ENCODE measurements around the gene CDKN3.
"Not testable (repeated sequence)": the region's sequence is repeated elsewhere in the genome, so short reads cannot be mapped to it uniquely, and the experiment has no call there.

The CDKN3 gene

DNA sequence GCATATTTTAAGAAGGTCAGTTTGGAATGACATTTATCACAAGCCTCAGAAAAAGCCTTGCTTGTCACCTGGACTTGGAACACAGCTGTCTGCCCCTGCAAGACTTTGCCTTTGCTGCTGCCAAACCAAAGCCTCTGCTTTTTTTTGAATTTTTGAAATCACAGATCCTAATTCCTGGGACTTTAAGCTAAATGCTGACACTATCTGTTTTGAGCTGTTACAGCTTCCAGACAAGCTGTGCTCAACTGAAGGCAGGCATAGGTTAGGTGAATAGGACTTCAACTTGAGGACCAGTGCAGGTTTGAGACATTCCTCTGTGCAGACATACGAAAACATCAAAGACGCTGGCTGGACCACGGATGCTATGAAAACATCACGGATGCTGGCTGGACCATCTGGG lies 11.3 kb upstream of the CDKN3 start:
- peaks cover 4 to 22% of the 10 kb centered on the region in 2 donors for H3K27me3 Mint-ChIP-seq
- no peak overlapping the region for H3K27ac Mint-ChIP-seq
- H3K9me3 Mint-ChIP-seq: peaks cover 0 to 3% of the 10 kb centered on the region in 2 donors
- H3K4me3 Mint-ChIP-seq: no peak overlapping the region
- no peaks in the 10 kb centered on the region for H3K4me1 Mint-ChIP-seq
- ATAC-seq (replicated peaks) (no peak), DNase-seq (no peak)
- H3K36me3 Mint-ChIP-seq: no peaks in the 10 kb centered on the region

DNA sequence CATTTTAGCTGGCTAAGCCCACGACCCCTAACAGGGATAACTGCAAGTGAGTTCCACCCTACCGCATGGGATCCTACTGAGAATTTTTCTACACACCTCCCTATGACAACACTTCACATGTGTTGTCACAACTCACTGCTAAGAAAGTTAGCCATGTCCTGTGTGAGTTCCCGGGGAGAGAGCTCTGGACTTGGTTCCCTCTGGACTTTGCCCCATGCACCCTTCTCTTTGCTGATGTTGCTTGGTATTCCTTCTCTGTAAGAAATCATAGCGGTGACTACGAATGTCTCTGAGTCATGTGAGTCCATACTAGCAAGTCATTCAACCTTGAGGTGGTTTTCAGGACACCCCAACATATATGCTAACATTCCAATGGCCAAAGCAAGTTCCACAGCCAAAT lies 9.5 kb upstream of the CDKN3 start:
- no peak for ATAC-seq (replicated peaks)
- Mint-ChIP-seq H3K27me3 (peaks cover 4 to 27% of the 10 kb centered on the region in 2 donors), H3K4me3 (no peak overlapping the region)

DNA sequence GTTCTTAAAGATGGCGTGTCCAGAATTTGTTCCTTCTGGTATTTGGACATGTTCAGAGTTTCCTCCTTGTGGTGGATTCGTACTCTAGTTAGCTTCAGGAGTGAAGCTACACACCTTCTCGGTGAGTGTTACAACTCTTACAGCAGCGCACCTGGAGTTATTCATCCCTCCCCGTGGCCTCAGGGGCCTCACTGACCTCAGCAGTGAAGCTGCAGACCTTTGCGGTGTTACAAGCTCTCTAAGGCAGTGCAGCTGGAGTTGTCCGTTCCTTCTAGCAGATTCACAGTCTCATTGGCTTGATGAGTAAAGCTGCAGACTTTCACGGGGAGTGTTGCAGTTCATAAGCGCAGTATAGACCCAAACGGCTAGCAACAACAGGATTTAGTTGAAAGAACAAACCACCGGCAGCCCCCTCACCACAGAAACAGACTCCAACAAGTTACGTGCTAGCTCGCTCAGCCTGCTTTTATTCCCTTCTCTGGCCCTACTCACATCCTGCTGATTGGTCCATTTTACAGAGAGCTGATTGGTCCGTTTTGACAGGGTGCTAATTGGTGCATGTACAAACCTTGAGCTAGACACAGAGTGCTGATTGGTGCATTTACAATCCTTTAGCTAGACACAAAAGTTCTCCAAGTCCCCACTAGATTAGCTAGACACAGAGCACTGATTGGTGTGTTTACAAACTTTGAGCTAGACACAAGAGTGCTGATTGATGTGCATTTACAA lies 4.5 kb upstream of the CDKN3 start:
- H3K36me3 Mint-ChIP-seq: no peaks in the 10 kb centered on the region
- H3K9me3 Mint-ChIP-seq: no peaks in the 10 kb centered on the region
- peaks cover 4 to 22% of the 10 kb centered on the region in 2 donors for H3K27me3 Mint-ChIP-seq
- DNase-seq: no peak
- no peak for ATAC-seq (replicated peaks)
- H3K27ac Mint-ChIP-seq: no peak overlapping the region
- H3K4me3 Mint-ChIP-seq: no peak overlapping the region
- peaks cover 2 to 4% of the 10 kb centered on the region in 2 donors for H3K4me1 Mint-ChIP-seq

More for the DNA sequence above, 9.5 kb upstream of the CDKN3 start:
- no peak for DNase-seq
- H3K36me3 Mint-ChIP-seq: no peaks in the 10 kb centered on the region
- H3K9me3 Mint-ChIP-seq: no peaks in the 10 kb centered on the region
- no peak overlapping the region for H3K27ac Mint-ChIP-seq
- H3K4me1 Mint-ChIP-seq: no peaks in the 10 kb centered on the region

DNA sequence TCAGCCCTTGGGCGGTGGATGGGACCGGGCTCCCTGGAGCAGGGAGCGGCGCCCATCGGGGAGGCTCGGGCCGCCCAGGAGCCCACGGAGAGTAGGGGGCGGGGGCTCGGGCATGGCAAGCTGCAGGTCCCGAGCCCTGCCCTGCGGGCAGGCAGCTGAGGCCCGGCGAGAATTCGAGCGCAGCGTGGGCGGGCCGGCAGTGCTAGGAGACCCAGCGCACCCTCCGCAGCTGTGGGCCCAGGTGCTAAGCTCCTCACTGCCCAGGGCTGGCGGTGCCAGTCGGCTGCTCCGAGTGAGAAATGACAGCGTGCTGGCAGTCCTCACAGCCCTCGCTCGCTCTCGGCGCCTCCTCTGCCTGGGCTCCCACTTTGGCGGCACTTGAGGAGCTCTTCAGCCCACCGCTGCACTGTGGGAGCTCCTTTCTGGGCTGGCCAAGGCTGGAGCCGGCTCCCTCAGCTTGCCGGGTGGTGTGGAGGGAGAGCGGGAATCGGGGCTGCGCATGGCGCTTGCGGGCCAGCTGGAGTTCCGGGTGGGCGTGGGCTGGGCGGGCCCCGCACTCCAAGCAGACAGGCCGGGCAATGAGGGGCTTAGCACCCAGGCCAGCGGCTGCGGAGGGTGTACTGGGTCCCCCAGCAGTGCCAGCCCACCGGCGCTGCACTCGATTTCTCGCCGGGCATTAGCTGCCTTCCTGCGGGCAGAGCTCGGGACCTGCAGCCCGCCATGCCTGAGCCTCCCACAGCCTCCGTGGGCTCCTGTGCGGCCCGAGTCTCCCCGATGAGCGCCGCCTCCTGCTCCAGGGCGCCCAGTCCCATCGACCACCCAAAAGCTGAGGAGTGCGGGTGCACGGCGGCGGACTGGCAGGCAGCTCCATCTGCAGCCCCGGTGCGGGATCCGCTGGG lies 3.6 kb upstream of the CDKN3 start:
- not testable (repeated sequence) for DNase-seq; H3K27ac Mint-ChIP-seq; H3K4me3 Mint-ChIP-seq; H3K36me3 Mint-ChIP-seq; H3K9me3 Mint-ChIP-seq; ATAC-seq (replicated peaks); H3K4me1 Mint-ChIP-seq
- H3K27me3 Mint-ChIP-seq: peaks cover 0 to 14% of the 10 kb centered on the region in 2 donors

DNA sequence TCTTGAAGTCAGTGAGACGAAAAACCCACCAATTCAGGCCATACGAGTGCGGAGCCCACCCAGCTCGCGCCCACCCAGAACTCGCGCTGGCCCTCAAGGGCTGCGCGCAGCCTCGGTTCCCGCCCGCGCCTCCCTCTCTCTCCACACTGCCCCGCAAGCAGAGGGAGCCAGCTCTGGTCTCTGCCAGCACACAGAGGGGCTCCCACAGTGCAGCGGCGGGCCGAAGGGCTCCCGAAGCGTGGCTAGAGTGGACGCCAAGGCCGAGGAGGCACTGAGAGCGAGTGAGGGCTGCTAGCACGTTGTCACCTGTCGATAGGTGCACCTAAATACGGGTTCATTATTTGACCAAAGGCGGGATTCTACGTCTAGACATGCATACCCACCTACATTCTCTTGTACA lies 2.2 kb upstream of the CDKN3 start:
- Mint-ChIP-seq H3K4me1 (peaks cover 4 to 9% of the 10 kb centered on the region in 2 donors), H3K27me3 (peaks cover 0 to 7% of the 10 kb centered on the region in 2 donors), H3K27ac (no peak overlapping the region), H3K9me3 (no peaks in the 10 kb centered on the region), H3K36me3 (no peaks in the 10 kb centered on the region), H3K4me3 (no peak overlapping the region)
- ATAC-seq (replicated peaks) (no peak), DNase-seq (no peak)

DNA sequence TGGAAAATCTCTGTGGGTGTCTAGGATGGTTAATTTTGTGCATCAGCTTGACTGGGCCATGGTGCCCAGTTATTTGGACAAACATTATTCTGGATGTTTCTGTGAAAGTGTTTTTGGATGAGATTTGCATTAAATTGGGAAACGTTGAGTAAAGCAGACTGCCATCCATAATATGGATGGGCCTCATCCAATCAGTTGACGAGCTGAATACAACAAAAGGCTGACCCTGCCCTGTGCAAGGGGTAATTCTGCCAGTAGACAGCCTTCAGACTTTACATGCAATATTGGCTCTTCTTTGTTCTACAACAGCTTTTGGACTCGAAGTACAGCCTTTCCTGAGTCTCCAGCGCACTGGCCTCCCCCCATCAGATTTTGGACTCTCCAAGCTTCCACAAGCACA lies 1.5 kb upstream of the CDKN3 start:
- no peak for ATAC-seq (replicated peaks)
- H3K4me1 Mint-ChIP-seq: peaks cover 4 to 9% of the 10 kb centered on the region in 2 donors

DNA sequence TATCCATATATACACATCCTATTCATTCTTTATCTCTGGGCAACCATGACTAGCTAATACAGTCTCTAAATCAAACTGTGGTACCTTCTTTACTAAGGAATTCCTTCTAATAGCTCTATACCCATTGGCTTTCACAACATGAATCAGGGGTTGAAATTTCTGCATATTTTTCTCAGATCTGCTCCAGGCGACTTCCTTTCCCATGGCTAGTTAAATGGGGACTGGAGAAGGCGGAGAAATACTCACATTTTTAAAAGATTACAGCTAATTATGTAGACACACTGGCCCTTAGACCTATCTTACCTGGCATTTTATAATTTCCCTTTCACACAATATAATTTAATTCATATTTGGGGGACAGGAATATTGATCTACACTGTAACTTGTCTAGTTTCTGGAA lies 1.1 kb upstream of the CDKN3 start:
- H3K9me3 Mint-ChIP-seq: no peaks in the 10 kb centered on the region
- H3K27me3 Mint-ChIP-seq: peaks cover 0 to 4% of the 10 kb centered on the region in 2 donors
- DNase-seq (no peak), ATAC-seq (replicated peaks) (no peak)
- H3K27ac Mint-ChIP-seq: no peak overlapping the region
- H3K4me1 Mint-ChIP-seq: peaks cover 4 to 9% of the 10 kb centered on the region in 2 donors
- H3K4me3 Mint-ChIP-seq: no peak overlapping the region
- H3K36me3 Mint-ChIP-seq: no peaks in the 10 kb centered on the region

More for the DNA sequence above, 1.5 kb upstream of the CDKN3 start:
- Mint-ChIP-seq H3K9me3 (no peaks in the 10 kb centered on the region), H3K36me3 (no peaks in the 10 kb centered on the region), H3K27ac (no peak overlapping the region), H3K27me3 (peaks cover 0 to 7% of the 10 kb centered on the region in 2 donors), H3K4me3 (no peak overlapping the region)
- no peak for DNase-seq

DNA sequence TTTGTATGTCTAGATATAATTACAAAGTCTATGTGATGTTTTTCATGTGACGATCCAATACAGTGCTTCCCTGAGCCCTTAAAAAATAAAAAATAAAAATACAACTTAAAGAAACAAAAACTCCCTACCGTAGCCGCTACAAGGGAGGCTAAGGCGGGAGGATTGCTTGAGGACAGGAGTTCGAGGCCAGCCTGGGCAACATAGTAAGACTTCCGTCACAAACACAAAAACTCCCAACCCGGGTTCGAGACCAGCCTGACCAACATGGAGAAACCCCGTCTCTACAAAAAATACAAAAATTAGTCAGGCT lies 669 bp upstream of the CDKN3 start:
- H3K4me3 Mint-ChIP-seq: peak overlapping the region; percentile 80 to 82
- no peaks in the 10 kb centered on the region for H3K36me3 Mint-ChIP-seq
- ATAC-seq (replicated peaks) (no peak), DNase-seq (no peak)
- peak overlapping the region; percentile 10 for H3K27ac Mint-ChIP-seq
- H3K4me1 Mint-ChIP-seq: peaks cover 4 to 9% of the 10 kb centered on the region in 2 donors
- no peaks in the 10 kb centered on the region for H3K9me3 Mint-ChIP-seq
- H3K27me3 Mint-ChIP-seq: no peaks in the 10 kb centered on the region

DNA sequence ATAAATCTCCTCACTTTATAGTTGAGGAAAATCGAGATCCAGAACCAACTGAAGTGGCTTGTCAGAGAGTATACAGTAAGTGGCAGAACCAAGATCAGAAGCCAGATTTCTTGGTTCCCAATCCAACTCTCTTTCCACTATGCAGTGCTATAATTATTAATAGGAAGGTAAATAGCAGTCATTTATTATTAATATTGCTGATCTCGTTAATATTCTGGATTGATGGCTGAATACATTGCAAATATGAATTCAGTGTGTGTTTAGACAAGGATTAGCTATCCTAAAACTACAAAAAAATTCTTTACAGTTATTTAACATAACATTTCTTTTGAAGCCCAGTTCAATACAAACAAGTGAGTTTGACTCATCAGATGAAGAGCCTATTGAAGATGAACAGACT lies 2.8 kb downstream of the CDKN3 start:
- no peak overlapping the region for H3K4me3 Mint-ChIP-seq
- H3K27me3 Mint-ChIP-seq: no peaks in the 10 kb centered on the region
- H3K4me1 Mint-ChIP-seq: peaks cover 4 to 9% of the 10 kb centered on the region in 2 donors
- DNase-seq (no peak), ATAC-seq (replicated peaks) (no peak)
- no peak overlapping the region for H3K27ac Mint-ChIP-seq
- H3K36me3 Mint-ChIP-seq: peaks cover 2 to 3% of the 10 kb centered on the region in 2 donors
- H3K9me3 Mint-ChIP-seq: no peaks in the 10 kb centered on the region

DNA sequence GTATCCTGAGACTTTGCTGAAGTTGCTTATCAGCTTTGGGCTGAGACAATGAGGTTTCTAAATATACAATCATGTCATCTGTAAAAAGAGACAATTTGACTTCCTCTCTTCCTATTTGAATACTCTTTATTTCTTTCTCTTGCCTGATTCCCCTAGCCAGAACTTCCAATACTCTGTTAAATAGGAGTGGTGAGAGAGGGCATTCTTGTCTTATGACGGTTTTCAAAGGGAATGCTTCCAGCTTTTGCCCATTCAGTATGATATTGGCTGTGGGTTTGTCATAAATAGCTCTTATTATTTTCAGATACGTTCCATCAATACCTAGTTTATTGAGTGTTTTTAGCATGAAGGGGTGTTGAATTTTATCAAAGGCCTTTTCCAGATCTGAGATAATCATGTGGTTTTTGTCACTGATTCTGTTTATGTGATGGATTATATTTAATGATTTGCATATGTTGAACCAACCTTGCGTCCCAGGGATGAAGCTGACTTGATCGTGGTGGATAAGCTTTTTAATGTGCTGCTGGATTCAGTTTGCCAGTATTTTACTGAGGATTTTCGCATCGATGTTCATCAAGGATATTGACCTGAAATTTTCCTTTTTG lies 6.7 kb downstream of the CDKN3 start:
- not testable (repeated sequence) for ATAC-seq (replicated peaks); H3K4me1 Mint-ChIP-seq; H3K27ac Mint-ChIP-seq; DNase-seq; H3K4me3 Mint-ChIP-seq; H3K27me3 Mint-ChIP-seq; H3K9me3 Mint-ChIP-seq
- H3K36me3 Mint-ChIP-seq: peaks cover 11 to 15% of the 10 kb centered on the region in 2 donors

DNA sequence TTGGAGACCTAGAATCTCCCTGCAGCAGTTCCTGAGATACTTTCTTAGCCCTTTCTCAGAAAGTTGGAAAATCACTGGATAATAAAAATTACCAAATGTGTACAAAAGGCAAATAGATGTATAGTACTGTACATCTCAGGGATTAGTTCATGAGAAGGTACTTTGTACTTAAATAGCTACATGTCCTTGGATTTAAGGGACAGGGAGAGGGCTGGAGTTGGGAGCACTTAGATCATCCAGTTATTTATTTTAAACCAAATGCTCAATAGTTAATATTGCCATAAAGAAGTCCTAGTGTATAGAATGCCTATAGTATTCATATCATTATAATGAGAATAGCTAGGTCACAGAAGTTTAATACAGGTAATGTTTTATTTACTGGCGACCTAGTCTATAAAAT lies 13.4 kb downstream of the CDKN3 start:
- DNase-seq (no peak), ATAC-seq (replicated peaks) (no peak)
- no peak overlapping the region for H3K4me3 Mint-ChIP-seq
- no peak overlapping the region for H3K27ac Mint-ChIP-seq
- H3K27me3 Mint-ChIP-seq: no peaks in the 10 kb centered on the region
- H3K9me3 Mint-ChIP-seq: peaks cover 0 to 3% of the 10 kb centered on the region in 2 donors
- H3K36me3 Mint-ChIP-seq: peaks cover 11 to 20% of the 10 kb centered on the region in 2 donors
- H3K4me1 Mint-ChIP-seq: no peaks in the 10 kb centered on the region

DNA sequence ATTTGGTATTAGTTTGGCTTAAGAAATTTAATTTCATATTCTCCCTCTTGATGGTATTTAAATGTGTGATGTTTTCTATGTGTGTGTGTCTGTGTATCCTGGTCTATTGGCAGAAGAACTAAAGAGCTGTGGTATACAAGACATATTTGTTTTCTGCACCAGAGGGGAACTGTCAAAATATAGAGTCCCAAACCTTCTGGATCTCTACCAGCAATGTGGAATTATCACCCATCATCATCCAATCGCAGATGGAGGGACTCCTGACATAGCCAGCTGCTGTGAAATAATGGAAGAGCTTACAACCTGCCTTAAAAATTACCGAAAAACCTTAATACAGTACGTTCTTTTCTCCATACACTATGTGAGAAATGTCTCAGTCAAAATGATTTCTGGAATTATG lies 14.6 kb downstream of the CDKN3 start:
- no peaks in the 10 kb centered on the region for H3K27me3 Mint-ChIP-seq
- no peak for ATAC-seq (replicated peaks)
- no peak for DNase-seq
- H3K36me3 Mint-ChIP-seq: peaks cover 8 to 20% of the 10 kb centered on the region in 2 donors
- H3K9me3 Mint-ChIP-seq: peaks cover 0 to 3% of the 10 kb centered on the region in 2 donors
- H3K4me1 Mint-ChIP-seq: no peaks in the 10 kb centered on the region
- H3K4me3 Mint-ChIP-seq: no peak overlapping the region
- no peak overlapping the region for H3K27ac Mint-ChIP-seq

DNA sequence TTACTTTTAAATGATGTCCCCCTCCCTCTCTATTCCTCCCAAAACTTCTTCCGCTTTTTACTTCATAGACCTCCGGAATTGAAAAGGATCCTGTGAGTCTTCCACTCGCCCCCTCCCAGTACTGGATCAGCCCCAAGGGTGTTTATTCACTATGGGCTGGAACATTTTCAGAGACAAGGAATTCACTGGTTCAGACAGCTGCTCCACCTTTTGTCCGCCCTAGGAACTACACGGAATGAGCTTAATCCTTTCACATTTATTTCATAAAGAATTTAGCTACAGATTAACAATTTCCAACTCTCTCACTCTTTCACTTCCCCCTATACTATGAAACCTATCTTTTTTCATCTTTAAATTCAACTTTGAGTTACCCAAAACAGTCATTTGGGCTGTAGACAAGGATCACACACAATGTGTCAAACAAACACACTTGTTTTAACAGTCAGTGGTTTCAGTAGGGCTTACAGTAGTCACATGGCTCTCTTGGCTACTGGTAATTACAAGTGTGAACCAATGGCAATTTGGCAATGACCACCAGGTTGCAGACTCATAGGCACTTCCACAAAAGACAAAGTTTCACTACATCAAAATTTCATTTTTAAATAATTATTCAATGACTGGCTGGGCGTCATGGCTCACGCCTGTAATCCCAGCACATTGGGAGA lies 23.8 kb downstream of the CDKN3 start:
- DNase-seq: no peak
- H3K27ac Mint-ChIP-seq: peak overlapping the region; percentile 68
- peaks cover 6 to 15% of the 10 kb centered on the region in 2 donors for H3K36me3 Mint-ChIP-seq
- H3K4me3 Mint-ChIP-seq: no peak overlapping the region
- H3K9me3 Mint-ChIP-seq: no peaks in the 10 kb centered on the region
- ATAC-seq (replicated peaks): peak; percentile 66 to 79
- H3K27me3 Mint-ChIP-seq: no peaks in the 10 kb centered on the region
- peaks cover 4 to 8% of the 10 kb centered on the region in 2 donors for H3K4me1 Mint-ChIP-seq

DNA sequence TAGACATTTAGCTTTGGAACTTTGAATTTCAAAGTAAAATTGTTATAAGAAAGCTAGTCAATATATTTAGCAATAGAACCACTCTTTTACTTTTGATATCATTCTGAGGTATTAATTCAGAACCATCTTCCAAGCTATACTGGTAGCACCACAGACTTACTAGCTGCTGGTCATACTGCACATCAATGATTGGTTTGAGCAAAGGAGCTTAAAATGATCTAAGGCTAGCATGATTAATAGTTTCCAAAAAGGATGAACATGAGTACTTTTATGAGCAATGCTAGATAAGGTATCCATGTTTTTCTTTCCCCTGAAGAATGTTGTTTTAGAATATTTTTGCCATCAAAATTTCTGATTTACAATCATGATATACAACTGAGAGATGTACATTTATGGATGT lies 27.2 kb downstream of the CDKN3 start:
- Mint-ChIP-seq H3K4me3 (no peak overlapping the region), H3K4me1 (peaks cover 4 to 8% of the 10 kb centered on the region in 2 donors), H3K27ac (no peak overlapping the region), H3K27me3 (no peaks in the 10 kb centered on the region), H3K9me3 (no peaks in the 10 kb centered on the region), H3K36me3 (peaks cover 15 to 26% of the 10 kb centered on the region in 2 donors)
- DNase-seq (no peak), ATAC-seq (replicated peaks) (no peak)
